ENCODE data around the gene ABCC5. TPM values are rescaled to one million over a fixed set of nuclear protein-coding genes. Genes with fewer than 3 reads are reported as not detected.

The ABCC5 gene
- total RNA-seq, 2 donors from 2014 or later = 20.8 to 26.2 TPM

GRCh38 chr3:184022323-184022722 lies 4.6 kb upstream of the ABCC5 start:
- ATAC-seq (ENCODE audit: insufficient number of reproducible peaks, low FRiP score, low read depth) (no peak), DNase-seq (ENCODE audit: low spot score) (no peak)
- no peaks in the 10 kb centered on the region for H3K4me1 ChIP-seq (ENCODE audit: control insufficient read depth in 1 of 2, low read depth in 2 of 2)
- no peak for TF ChIP-seq CTCF (IDR thresholded peaks at IDR 0.05)
- H3K27ac ChIP-seq = no peak overlapping the region
- H3K4me3 ChIP-seq = no peak overlapping the region
- no peaks in the 10 kb centered on the region for H3K9me3 ChIP-seq
- no peaks in the 10 kb centered on the region for H3K27me3 ChIP-seq (replicated peaks; ENCODE audit: insufficient read depth)
- H3K36me3 ChIP-seq = no peaks in the 10 kb centered on the region

DNA sequence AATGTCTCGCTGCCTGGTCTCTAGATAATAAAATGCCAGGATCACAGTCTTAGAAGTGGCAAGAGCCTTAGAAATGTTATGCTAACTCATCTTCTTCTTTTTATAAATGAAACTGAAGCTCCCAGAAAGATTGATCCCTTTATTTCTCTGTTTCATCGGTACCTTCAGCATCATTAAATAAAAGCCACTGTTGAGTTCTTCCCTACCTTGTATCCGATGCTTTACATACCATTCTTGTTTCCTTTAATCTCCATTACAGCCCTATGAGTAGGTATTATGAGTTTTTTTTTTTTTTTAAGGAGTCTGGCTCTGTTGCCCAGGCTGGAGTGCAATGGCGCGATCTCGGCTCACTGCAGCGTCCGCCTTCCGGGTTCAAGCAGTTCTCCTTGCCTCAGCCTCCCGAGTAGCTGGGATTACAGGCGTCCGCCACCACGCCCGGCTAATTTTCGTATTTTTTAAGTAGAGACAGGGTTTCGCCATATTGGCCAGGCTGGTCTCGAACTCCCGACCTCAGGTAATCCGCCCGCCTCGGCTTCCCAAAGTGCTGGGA lies 815 bp upstream of the ABCC5 start:
- peak overlapping the region; percentile 83 for H3K4me3 ChIP-seq
- peaks cover under 1% of the 10 kb centered on the region for H3K36me3 ChIP-seq
- no peaks in the 10 kb centered on the region for H3K9me3 ChIP-seq
- no peak for ATAC-seq (ENCODE audit: insufficient number of reproducible peaks, low FRiP score, low read depth)
- H3K27ac ChIP-seq = peak overlapping the region; percentile 26 to 38
- TF ChIP-seq CTCF (IDR thresholded peaks at IDR 0.05) = no peak
- peaks cover 5 to 11% of the 10 kb centered on the region in 2 donors for H3K4me1 ChIP-seq (ENCODE audit: control insufficient read depth in 1 of 2, low read depth in 2 of 2)
- no peaks in the 10 kb centered on the region for H3K27me3 ChIP-seq (replicated peaks; ENCODE audit: insufficient read depth)
- no peak for DNase-seq (ENCODE audit: low spot score)

- peaks cover 5 to 11% of the 10 kb centered on the region in 2 donors for H3K4me1 ChIP-seq (ENCODE audit: control insufficient read depth in 1 of 2, low read depth in 2 of 2)
- peak overlapping the region; percentile 83 for H3K4me3 ChIP-seq
- peaks cover 2% of the 10 kb centered on the region for H3K36me3 ChIP-seq
- H3K9me3 ChIP-seq = no peaks in the 10 kb centered on the region
- H3K27ac ChIP-seq = no peak overlapping the region
- ATAC-seq (ENCODE audit: insufficient number of reproducible peaks, low FRiP score, low read depth) (peak; percentile 83), DNase-seq (ENCODE audit: low spot score) (no peak)
- peak; percentile 98 for TF ChIP-seq CTCF (IDR thresholded peaks at IDR 0.05)
- H3K27me3 ChIP-seq (replicated peaks; ENCODE audit: insufficient read depth) = no peaks in the 10 kb centered on the region
Measured at GRCh38 chr3:184016811-184017671, 643 bp downstream of the ABCC5 start.

- DNase-seq (ENCODE audit: low spot score) (no peak), ATAC-seq (ENCODE audit: insufficient number of reproducible peaks, low FRiP score, low read depth) (no peak)
- Histone ChIP-seq H3K27ac (no peak overlapping the region), H3K4me3 (peak overlapping the region; percentile 83), H3K4me1 (ENCODE audit: control insufficient read depth in 1 of 2, low read depth in 2 of 2) (peaks cover 5 to 11% of the 10 kb centered on the region in 2 donors), H3K27me3 (replicated peaks; ENCODE audit: insufficient read depth) (no peaks in the 10 kb centered on the region), H3K36me3 (peaks cover 2% of the 10 kb centered on the region), H3K9me3 (no peaks in the 10 kb centered on the region)
- no peak for TF ChIP-seq CTCF (IDR thresholded peaks at IDR 0.05)
Measured at GRCh38 chr3:184016169-184016570, 1.5 kb downstream of the ABCC5 start.

GRCh38 chr3:184015381-184016019 lies 2.2 kb downstream of the ABCC5 start:
- no peak for DNase-seq (ENCODE audit: low spot score)
- no peak for ATAC-seq (ENCODE audit: insufficient number of reproducible peaks, low FRiP score, low read depth)

More at GRCh38 chr3:184015381-184016019, 2.2 kb downstream of the ABCC5 start:
- Histone ChIP-seq H3K4me3 (no peak overlapping the region), H3K4me1 (ENCODE audit: control insufficient read depth in 1 of 2, low read depth in 2 of 2) (peaks cover 5 to 11% of the 10 kb centered on the region in 2 donors), H3K36me3 (peaks cover 2% of the 10 kb centered on the region), H3K27me3 (replicated peaks; ENCODE audit: insufficient read depth) (no peaks in the 10 kb centered on the region), H3K27ac (no peak overlapping the region), H3K9me3 (no peaks in the 10 kb centered on the region)
- no peak for TF ChIP-seq CTCF (IDR thresholded peaks at IDR 0.05)
